ENCODE results near the gene KCNIP4. TPM values are rescaled to one million over a fixed set of nuclear protein-coding genes. Genes with fewer than 3 reads are reported as not detected.

Gene KCNIP4
- total and polyA plus RNA-seq, 2 donors (not counting 1 experiment from before 2014, with no cell fraction given) = not detected

DNA sequence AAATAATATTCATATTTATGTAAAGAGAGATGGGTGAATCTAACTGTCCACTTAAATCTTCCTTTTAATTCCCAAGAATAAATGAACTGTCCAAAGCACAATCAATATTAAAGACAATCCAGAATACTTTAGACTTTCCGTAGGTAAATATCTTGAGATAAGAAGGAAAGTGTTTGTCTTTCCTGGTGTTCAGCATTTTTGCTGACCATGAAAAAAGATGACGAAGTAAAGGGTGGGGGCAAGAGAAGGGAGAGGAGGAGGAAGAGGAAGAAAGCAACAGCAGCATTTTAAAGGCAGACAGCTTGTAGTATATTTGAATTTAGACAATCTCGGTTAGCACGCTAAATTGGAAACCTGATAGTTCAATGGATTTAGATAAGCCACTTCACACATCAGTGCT lies 498.2 kb downstream of the KCNIP4 start:
- DNase-seq = no peak
- no peak for ATAC-seq (ENCODE audit: low read depth)
- WGBS (ENCODE audit: insufficient coverage) = 80% methylated on average over 1 of the region's 4 CpGs
- TF ChIP-seq CTCF (IDR thresholded peaks at IDR 0.05) (no peak), EZH2 (IDR thresholded peaks at IDR 0.05; ENCODE audit: borderline replicate concordance, insufficient read depth, low read depth, low read length, poor library complexity, severe bottlenecking) (no peak)
- Histone ChIP-seq H3K4me1 (ENCODE audit: control insufficient read depth in 2 of 2, insufficient read depth in 2 of 2, low read length in 2 of 2) (no peaks in the 10 kb centered on the region), H3K4me2 (replicated peaks; ENCODE audit: low read depth, low read length, poor library complexity, severe bottlenecking) (no peak overlapping the region), H3K27ac (ENCODE audit: low read length in 2 of 2) (no peak overlapping the region), H3K36me3 (replicated peaks in 1 of 2; ENCODE audit: control extremely low read depth in 1 of 2, control insufficient read depth in 1 of 2, extremely low read depth in 1 of 2, insufficient read depth in 2 of 2, low read length in 1 of 2) (no peaks in the 10 kb centered on the region), H3K27me3 (replicated peaks in 1 of 4; ENCODE audit: control extremely low read depth in 1 of 4, control insufficient read depth in 3 of 4, insufficient read depth in 4 of 4, low read length in 3 of 4) (no peaks in the 10 kb centered on the region), H3K9ac (ENCODE audit: low read length) (no peak overlapping the region), H3K79me2 (ENCODE audit: control insufficient read depth, insufficient read depth, low read length) (no peaks in the 10 kb centered on the region), H4K20me1 (ENCODE audit: control insufficient read depth, insufficient read depth, low read length, poor library complexity, severe bottlenecking) (no peaks in the 10 kb centered on the region), H2AFZ (ENCODE audit: insufficient read depth, low read depth, low read length, poor library complexity, severe bottlenecking) (no peak overlapping the region), H3K9me3 (ENCODE audit: control extremely low read depth in 1 of 3, control insufficient read depth in 2 of 3, insufficient read depth in 1 of 3, low read length in 2 of 3) (no peaks in the 10 kb centered on the region), H3K4me3 (ENCODE audit: control extremely low read depth in 1 of 5, extremely low read depth in 1 of 5, insufficient read depth in 1 of 5, low read depth in 2 of 5, low read length in 4 of 5) (no peak overlapping the region)
- Mint-ChIP-seq H3K4me1 (no peaks in the 10 kb centered on the region), H3K9me3 (ENCODE audit: insufficient read depth) (no peaks in the 10 kb centered on the region), H3K27me3 (no peaks in the 10 kb centered on the region), H3K4me3 (no peak overlapping the region), H3K27ac (no peak overlapping the region)
- intact Hi-C loops (cut with micrococcal nuclease) = no loop called here
- ChIA-PET POLR2A (no interaction called here), CTCF (no interaction called here)

GRCh38 chr4:21447301-21448054 lies 501.1 kb downstream of the KCNIP4 start:
- H3K4me3 ChIP-seq (ENCODE audit: control extremely low read depth in 1 of 5, extremely low read depth in 1 of 5, insufficient read depth in 1 of 5, low read depth in 2 of 5, low read length in 4 of 5) = no peak overlapping the region
- Mint-ChIP-seq H3K4me3 (no peak overlapping the region), H3K27ac (no peak overlapping the region), H3K4me1 (no peaks in the 10 kb centered on the region), H3K9me3 (ENCODE audit: insufficient read depth) (no peaks in the 10 kb centered on the region), H3K27me3 (no peaks in the 10 kb centered on the region)
- no peak overlapping the region for H3K4me2 ChIP-seq (replicated peaks; ENCODE audit: low read depth, low read length, poor library complexity, severe bottlenecking)
- H2AFZ ChIP-seq (ENCODE audit: insufficient read depth, low read depth, low read length, poor library complexity, severe bottlenecking) = no peak overlapping the region
- H3K36me3 ChIP-seq (replicated peaks in 1 of 2; ENCODE audit: control extremely low read depth in 1 of 2, control insufficient read depth in 1 of 2, extremely low read depth in 1 of 2, insufficient read depth in 2 of 2, low read length in 1 of 2) = no peaks in the 10 kb centered on the region
- ATAC-seq (ENCODE audit: low read depth) = no peak
- no peaks in the 10 kb centered on the region for H3K79me2 ChIP-seq (ENCODE audit: control insufficient read depth, insufficient read depth, low read length)
- ChIA-PET POLR2A (no interaction called here), CTCF (no interaction called here)
- H3K9me3 ChIP-seq (ENCODE audit: control extremely low read depth in 1 of 3, control insufficient read depth in 2 of 3, insufficient read depth in 1 of 3, low read length in 2 of 3) = peaks cover 0 to 4% (median 0%) of the 10 kb centered on the region in 3 donors
- H3K27ac ChIP-seq (ENCODE audit: low read length in 2 of 2) = no peak overlapping the region
- H3K9ac ChIP-seq (ENCODE audit: low read length) = no peak overlapping the region
- intact Hi-C loops (cut with micrococcal nuclease) = no loop called here
- TF ChIP-seq EZH2 (IDR thresholded peaks at IDR 0.05; ENCODE audit: borderline replicate concordance, insufficient read depth, low read depth, low read length, poor library complexity, severe bottlenecking) (no peak), CTCF (IDR thresholded peaks at IDR 0.05) (no peak)
- H4K20me1 ChIP-seq (ENCODE audit: control insufficient read depth, insufficient read depth, low read length, poor library complexity, severe bottlenecking) = no peaks in the 10 kb centered on the region
- H3K27me3 ChIP-seq (replicated peaks in 1 of 4; ENCODE audit: control extremely low read depth in 1 of 4, control insufficient read depth in 3 of 4, insufficient read depth in 4 of 4, low read length in 3 of 4) = no peaks in the 10 kb centered on the region
- H3K4me1 ChIP-seq (ENCODE audit: control insufficient read depth in 2 of 2, insufficient read depth in 2 of 2, low read length in 2 of 2) = no peaks in the 10 kb centered on the region
- DNase-seq = no peak
